GM11168 (cell line): ENCODE measurements around the gene SIAE.

Experiments
- in situ Hi-C: fragments of 300-500 bp; cut with MboI; formaldehyde crosslinking; loops from one replicate; pipeline ENCODE4 v1.12.0; 2022; ENCODE audit warnings: low sequenced_read_pairs; ENCODE audit not compliant: unreplicated experiment

SIAE gene

DNA sequence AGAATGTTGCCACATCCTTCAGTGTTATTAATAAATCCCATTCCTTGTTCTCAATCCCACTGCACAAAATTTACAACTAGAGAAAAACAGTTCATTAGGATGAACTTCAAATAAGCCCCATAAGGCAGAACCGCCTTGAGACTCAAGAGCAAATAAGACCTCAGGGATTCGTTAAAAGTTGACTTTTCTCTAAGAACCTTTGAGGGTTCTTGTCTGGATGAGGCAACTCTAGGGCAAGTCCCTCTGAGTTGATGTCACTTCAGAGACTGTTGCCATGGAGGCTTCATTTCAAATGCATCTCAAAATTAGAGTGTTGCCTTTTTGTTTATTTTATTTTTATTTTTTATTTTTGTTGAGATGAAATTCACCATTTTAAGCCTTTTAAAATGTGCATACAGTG, 82.1 kb downstream of the SIAE start:
- in situ Hi-C loops: loop anchor here (25.0 kb wide), 1 partner anchor 529 kb away; no protein-coding TSS in a partner anchor

DNA sequence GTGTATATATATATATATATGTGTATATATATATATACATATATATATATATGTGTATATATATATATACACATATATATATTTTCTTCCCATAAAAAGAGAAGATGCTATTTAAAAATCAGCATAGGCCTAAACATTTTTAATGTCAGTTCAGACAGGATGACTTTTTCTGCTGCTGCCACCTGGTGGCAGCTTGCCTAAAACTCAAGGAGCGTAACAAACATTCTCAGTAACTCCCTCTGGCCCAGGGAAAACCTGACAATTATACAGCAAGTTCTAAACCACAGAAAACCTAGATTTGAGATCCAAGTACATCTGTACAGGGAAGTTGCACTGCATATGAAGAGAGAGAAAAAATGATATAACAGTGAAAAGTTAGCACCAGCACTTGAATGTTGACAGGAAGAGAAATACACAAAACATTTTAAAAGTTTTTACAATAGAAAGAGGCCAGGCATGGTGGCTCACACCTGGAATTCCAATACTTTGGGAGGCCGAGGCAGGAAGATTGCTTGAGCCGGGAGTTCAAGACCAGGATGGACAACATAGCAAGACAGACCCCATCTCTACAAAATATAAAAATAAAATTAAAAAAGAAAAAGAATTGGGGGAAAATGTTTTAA, 87.2 kb downstream of the SIAE start:
- in situ Hi-C loops: loop anchor here (5.0 to 25.0 kb wide), 2 partner anchors 169 to 524 kb away; no protein-coding TSS in a partner anchor

DNA sequence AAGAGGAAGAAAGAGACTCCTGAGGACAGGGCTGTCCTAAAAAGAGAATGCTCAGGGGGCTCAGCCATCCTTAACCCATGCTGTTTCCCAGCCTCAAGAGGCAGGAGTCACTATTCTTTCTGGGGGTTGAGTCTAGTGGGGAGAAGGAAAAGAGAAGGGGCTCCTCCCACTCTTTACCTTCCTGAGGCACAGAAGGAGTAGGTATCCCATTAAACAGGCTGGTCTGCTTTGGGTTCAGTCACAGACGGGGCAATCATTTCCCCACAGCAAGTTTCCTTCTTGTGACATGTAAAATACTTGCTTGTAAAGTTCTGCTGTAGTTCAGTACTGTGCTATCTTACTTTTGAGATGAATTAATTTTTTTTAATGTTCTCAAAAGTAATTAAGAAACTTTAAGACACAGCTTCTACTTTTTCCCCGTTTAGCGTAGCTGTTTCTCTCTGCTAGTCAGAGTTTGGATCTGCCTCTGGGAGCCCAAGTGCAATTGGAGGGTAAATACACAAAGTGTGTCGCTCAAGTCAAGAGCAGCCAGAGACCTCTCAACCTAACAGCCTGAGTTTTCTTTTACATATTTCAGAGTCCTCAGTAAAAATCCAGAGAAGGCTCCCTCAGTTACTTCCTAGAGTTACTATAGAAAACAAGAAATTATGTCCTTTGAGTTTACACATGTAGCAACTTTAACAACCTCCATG, 88.7 kb downstream of the SIAE start:
- in situ Hi-C loops: loop anchor here (5.0 to 25.0 kb wide), 2 partner anchors 168 to 523 kb away; no protein-coding TSS in a partner anchor

DNA sequence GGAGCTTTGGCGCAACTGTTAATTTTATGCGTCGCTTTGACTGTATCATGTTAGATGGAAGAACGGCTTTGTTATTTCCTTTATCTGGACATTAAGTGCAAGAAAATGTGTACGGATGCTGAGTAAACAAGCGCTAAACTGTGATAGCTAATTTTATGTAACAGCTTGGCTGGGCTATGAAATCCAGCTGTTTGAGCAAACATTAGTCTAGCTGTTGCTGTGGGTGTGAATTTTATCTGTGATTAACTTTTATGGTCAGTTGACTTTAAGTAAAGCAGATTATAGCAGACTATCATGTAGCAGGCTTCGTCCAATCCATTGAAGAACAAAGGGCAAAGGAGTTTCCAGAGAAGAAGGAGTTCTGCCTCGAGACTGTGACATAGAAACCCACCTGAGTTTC, 89.8 kb downstream of the SIAE start:
- in situ Hi-C loops: loop anchor here (25.0 kb wide), 1 partner anchor 521 kb away; no protein-coding TSS in a partner anchor
